SK-N-SH treated with all-trans-retinoic acid at 6 μM for 48 hours (cell line): Measurements from ENCODE around the gene CWC15.
"Not testable (repeated sequence)": the region's sequence is repeated elsewhere in the genome, so short reads cannot be mapped to it uniquely, and the experiment has no call there.

ENCODE experiments used
- ARNTL ChIP-seq: fragments of 450-650 bp; formaldehyde crosslinking; IDR thresholded peaks from 2 replicates; pipeline ENCODE4 v1.5.0; 2020; ENCODE audit warnings: low read depth, mild to moderate bottlenecking, moderate library complexity, borderline replicate concordance
- CREB5 ChIP-seq: fragments of 250-450 bp; sonication (Bioruptor Pico); IDR thresholded peaks from 2 replicates; pipeline ENCODE4 v1.5.1; 2020; ENCODE audit warnings: low read depth, mild to moderate bottlenecking, moderate library complexity
- CSRNP3 ChIP-seq: fragments of 250-450 bp; sonication (Bioruptor Pico); IDR thresholded peaks from 2 replicates; pipeline ENCODE4 v1.5.1; 2021; ENCODE audit warnings: mild to moderate bottlenecking, moderate library complexity
- ESRRG ChIP-seq: fragments of 250-450 bp; sonication (Bioruptor Pico); IDR thresholded peaks from 2 replicates; pipeline ENCODE4 v1.6.1; 2021; ENCODE audit warnings: mild to moderate bottlenecking
- OSR1 ChIP-seq: fragments of 250-450 bp; sonication (Bioruptor Pico); IDR thresholded peaks from 2 replicates; pipeline ENCODE4 v1.8.0; 2022; ENCODE audit warnings: moderate library complexity, mild to moderate bottlenecking, inconsistent platforms
- PATZ1 ChIP-seq: fragments of 250-450 bp; sonication (Bioruptor Pico); IDR thresholded peaks from 2 replicates; pipeline ENCODE4 v1.8.0; 2020; ENCODE audit warnings: mild to moderate bottlenecking, moderate library complexity, borderline replicate concordance
- POU6F1 ChIP-seq: fragments of 250-450 bp; sonication (Bioruptor Pico); IDR thresholded peaks from 2 replicates; pipeline ENCODE4 v1.8.0; 2021; ENCODE audit warnings: low read depth, mild to moderate bottlenecking, moderate library complexity, borderline replicate concordance
- RARB ChIP-seq: fragments of 250-450 bp; sonication (Bioruptor Pico); IDR thresholded peaks from 2 replicates; pipeline ENCODE4 v1.8.0; 2021; ENCODE audit warnings: mild to moderate bottlenecking, moderate library complexity
- SNAI2 ChIP-seq: fragments of 250-450 bp; sonication (Bioruptor Pico); IDR thresholded peaks from 2 replicates; pipeline ENCODE4 v1.5.0; 2020; ENCODE audit warnings: mild to moderate bottlenecking, moderate library complexity
- TCF4 ChIP-seq: fragments of 250-450 bp; sonication (Bioruptor Pico); IDR thresholded peaks from 2 replicates; pipeline ENCODE4 v1.8.0; 2021; ENCODE audit warnings: mild to moderate bottlenecking, moderate library complexity, borderline replicate concordance
- TSHZ2 ChIP-seq: fragments of 250-450 bp; sonication (Bioruptor Pico); IDR thresholded peaks from 2 replicates; pipeline ENCODE4 v1.5.0; 2020; ENCODE audit warnings: mild to moderate bottlenecking, moderate library complexity
- ZFP3 ChIP-seq: fragments of 250-450 bp; sonication (Bioruptor Pico); IDR thresholded peaks from 2 replicates; pipeline ENCODE4 v1.5.0; 2020; ENCODE audit warnings: mild to moderate bottlenecking, moderate library complexity
- ZFP30 ChIP-seq: fragments of 450-650 bp; formaldehyde crosslinking; IDR thresholded peaks from 2 replicates; pipeline ENCODE4 v1.5.0; 2022; ENCODE audit warnings: mild to moderate bottlenecking, moderate library complexity
- ZNF8 ChIP-seq: fragments of 450-650 bp; formaldehyde crosslinking; IDR thresholded peaks from 2 replicates; pipeline ENCODE4 v1.5.0; 2020; ENCODE audit warnings: mild to moderate bottlenecking, moderate library complexity

- not testable (repeated sequence) for TF ChIP-seq ESRRG; ZFP3 (CRISPR knock-in tag); ZFP30 (CRISPR knock-in tag); ARNTL; SNAI2; CREB5; PATZ1 (CRISPR knock-in tag); OSR1; POU6F1 (CRISPR knock-in tag); CSRNP3 (CRISPR knock-in tag); RARB (CRISPR knock-in tag); ZNF8 (CRISPR knock-in tag); TCF4 (CRISPR knock-in tag); TSHZ2 (CRISPR knock-in tag)
Measured at GRCh38 chr11:94913718-94914394, 59.5 kb downstream of the CWC15 start.
